Measurements from ENCODE around the gene SYT12.
"Not testable (repeated sequence)": the region's sequence is repeated elsewhere in the genome, so short reads cannot be mapped to it uniquely, and the experiment has no call there.

The SYT12 gene

GRCh38 chr11:67022961-67023956 lies at the start of gene SYT12:
SYT12 (plus strand) TSS chr11:67023134; CDS start chr11:67030145, 7,011 bp downstream.
- peak in 2 of 3 experiments; percentile 65 to 75 for DNase-seq

GRCh38 chr11:66973956-66974580 lies 48.9 kb upstream of the SYT12 start:
- no peak for DNase-seq

- DNase-seq, result no peak
Measured at GRCh38 chr11:66974724-66975404, 48.1 kb upstream of the SYT12 start, which contains the start of gene C11orf86. C11orf86 (plus strand) TSS chr11:66975304; CDS start chr11:66975363, 59 bp downstream.

GRCh38 chr11:66975405-66976027 lies 47.4 kb upstream of the SYT12 start:
- DNase-seq, result no peak

- peak in 2 of 3 experiments; percentile 32 to 63 for DNase-seq
Measured at GRCh38 chr11:66976028-66976467, 46.9 kb upstream of the SYT12 start.

- no peak for DNase-seq
Measured at GRCh38 chr11:66976925-66977324, 46.0 kb upstream of the SYT12 start.

GRCh38 chr11:66978229-66978628 lies 44.7 kb upstream of the SYT12 start:
- DNase-seq, result no peak

GRCh38 chr11:66978717-66979116 lies 44.2 kb upstream of the SYT12 start:
- no peak for DNase-seq

GRCh38 chr11:66979336-66979980 lies 43.5 kb upstream of the SYT12 start:
- DNase-seq, result no peak

- DNase-seq, result peak; percentile 71 to 90 (median 73)
Measured at GRCh38 chr11:66981976-66982578, 40.9 kb upstream of the SYT12 start.

- DNase-seq, result no peak
Measured at GRCh38 chr11:66983275-66983924, 39.5 kb upstream of the SYT12 start.

- DNase-seq, result no peak
Measured at GRCh38 chr11:66985508-66986177, 37.3 kb upstream of the SYT12 start.

- no peak for DNase-seq
Measured at GRCh38 chr11:66986178-66986545, 36.8 kb upstream of the SYT12 start.

- no peak for DNase-seq
Measured at GRCh38 chr11:66987158-66987620, 35.7 kb upstream of the SYT12 start.

- DNase-seq, result no peak
Measured at GRCh38 chr11:66987924-66988637, 34.9 kb upstream of the SYT12 start.

GRCh38 chr11:66988741-66989140 lies 34.2 kb upstream of the SYT12 start:
- not testable (repeated sequence) for DNase-seq

- DNase-seq, result not testable (repeated sequence)
Measured at GRCh38 chr11:66989360-66989759, 33.6 kb upstream of the SYT12 start.

GRCh38 chr11:66992041-66992440 lies 30.9 kb upstream of the SYT12 start:
- DNase-seq, result no peak

GRCh38 chr11:66996609-66997273 lies 26.2 kb upstream of the SYT12 start:
- DNase-seq, result peak in 1 of 3 experiments; percentile 20
